HL-60/S4 treated with phorbol 12-myristate 13-acetate at 8.2 ng/mL for 4 days and 3 days (cell line): ENCODE data around the gene MEF2D.

Source experiments
- in situ Hi-C: fragments of 300-500 bp; cut with MboI; formaldehyde crosslinking; loops from 2 replicates; pipeline ENCODE4 v1.15.0; 2022; ENCODE audit warnings: low sequenced_read_pairs

MEF2D gene

DNA sequence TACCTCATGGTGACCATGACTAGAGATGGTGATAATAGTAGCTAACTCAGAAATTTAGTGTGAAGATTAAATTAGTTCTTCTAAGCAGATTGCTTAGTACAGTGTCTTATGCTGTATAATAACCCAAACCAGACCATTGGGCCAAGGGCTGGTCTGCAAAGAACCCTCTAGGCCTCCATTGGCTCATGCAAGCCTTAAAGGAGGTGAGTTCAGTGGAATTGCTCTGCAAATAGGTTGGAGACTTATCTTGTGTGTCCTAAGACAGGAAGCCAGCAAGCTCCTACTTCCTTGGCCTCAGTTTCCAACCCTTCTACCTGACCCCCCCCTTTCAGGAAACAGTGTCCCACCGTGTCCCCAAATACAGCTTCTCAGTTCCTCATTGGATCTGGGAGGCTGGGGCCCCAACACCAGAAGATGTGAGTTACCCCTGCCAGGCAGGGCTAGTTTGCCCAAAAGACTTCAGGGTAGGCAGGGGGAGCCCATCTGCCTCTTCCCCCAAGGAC is 1.9 kb upstream of the MEF2D start:
- in situ Hi-C loops = no loop called here

DNA sequence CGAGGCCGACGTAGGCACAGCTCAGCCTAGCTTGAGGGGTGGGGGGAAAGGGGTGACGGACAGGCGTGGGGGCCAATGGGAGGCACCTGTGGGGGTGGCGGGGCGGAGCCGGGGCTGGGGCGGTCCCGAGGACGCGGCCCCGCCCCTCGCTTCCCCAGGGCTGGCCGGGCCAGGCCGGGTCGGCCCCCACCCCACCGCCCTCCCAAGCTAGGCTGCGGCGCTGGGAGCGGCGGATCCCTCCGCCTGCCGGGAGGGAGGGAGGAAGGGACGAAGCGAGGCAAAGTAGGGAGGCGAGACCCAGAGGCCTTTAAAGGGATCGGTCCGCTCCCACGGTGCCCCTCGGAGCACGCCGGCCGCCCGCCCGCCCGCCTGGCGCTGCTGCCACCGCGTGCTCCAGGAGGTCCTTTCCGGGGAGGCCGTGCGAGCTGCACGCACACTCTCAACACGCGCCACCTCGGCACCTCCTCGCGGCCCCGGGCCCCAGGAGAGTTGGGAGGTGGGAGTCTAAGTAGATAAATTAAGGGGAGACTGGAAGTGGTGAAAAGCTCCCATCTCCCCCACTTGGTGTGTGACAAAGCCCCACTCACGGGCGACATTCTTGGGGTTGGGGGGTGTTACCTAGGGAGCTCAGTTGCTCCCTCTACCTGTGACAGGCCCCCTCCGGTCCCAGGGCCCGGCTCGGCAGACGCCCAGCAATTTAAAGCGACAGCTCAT is 375 bp upstream of the MEF2D start:
- in situ Hi-C loops = no loop called here

DNA sequence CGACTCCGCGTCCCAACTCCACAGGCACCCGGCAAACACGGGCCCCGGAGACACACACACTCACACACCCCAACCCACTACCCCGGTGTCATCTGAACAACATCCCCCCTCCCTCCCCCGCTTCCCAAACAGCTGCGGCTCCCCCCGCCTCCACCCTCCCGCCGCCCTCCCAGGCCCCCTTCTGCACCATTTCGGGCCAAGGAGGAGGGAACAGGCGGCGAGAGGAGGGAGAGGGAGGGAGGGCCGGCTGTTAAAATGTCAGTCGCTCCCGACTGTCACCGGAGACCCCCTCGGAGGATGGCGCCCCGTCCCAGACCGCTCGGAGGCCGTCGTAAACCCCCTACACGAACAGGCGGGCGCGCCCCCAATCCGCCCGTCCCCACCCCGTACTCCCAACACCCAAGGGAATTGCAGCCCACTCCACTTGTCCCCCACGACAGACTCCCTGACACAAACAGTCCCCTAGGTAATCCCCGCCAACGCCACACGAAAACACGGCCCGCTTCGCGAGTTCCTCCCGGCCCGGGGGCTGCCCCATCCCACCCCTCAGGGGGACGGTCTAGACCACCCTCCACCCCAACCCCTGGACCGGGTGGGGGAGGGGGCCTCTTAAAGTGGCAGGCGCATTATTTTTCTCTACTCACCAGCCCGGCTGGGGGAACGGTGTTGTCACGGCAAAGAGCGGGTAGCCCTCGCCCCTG is 583 bp downstream of the MEF2D start:
- in situ Hi-C loops = no loop called here

DNA sequence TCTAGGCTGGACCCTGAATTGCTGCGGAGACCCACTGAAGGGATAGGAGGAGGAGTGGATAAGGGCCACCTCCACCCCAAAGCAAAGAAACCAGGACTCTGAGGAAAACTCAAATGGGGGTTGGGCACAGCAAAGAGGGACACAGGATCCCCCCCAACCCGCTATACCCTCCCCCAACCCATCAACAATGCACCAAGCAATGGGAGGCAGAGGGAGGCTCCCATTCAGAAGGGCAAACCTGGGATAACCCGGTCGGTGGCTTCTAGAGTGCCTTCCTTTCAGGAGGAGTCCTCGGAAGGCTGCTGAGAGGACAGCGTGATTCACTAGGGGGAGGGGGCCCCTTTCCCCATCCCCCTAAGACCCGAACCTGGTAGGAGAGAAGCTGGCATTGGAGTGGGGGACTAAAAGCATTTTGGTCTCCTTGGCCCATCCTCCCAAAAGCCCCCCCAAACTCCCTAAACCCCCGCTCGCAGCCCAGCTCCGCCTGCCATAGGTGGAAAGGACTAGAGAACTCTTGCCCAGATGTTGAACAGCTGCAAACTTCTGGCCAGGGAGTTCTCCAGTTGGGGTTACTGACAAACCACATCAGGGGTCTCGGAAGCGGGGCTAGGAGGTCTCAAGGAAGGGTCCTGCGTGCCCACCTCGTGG is 1.3 kb downstream of the MEF2D start:
- in situ Hi-C loops = no loop called here

DNA sequence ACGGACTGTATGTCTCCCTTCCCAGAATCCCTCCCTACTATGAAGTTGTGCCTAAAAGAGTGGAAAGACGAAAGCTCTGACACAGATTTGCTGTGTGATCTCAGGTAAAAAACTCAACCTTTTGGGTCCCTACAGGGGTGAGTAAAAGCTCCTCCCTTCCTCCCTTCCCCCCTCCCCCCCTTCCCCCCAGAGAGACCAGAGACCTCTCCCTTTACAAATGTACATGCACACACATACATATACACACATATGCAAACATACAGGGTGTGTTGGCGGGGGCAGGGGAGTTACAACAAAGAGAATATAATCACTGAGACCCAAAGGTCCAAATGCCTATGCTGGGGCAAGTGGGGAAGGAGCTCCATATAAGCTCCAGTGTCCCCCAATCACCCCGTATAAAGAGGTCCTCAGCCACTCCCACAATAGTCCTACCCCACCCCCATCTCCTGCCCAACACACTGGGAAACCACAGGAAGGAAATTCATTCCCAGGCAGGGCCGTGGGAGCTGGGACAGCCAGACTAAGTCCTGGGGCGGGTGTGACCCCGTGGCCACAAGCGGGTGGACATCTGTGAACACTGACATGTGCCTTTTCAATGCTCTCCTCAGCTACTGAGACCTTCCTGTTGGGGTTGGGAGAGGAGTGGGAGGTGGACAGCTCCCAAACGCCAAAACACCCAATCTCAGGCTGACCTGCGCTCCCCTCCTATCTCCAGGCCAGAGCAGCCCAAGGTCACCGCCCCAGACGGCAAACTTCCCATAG is 2.0 kb downstream of the MEF2D start:
- in situ Hi-C loops = no loop called here

DNA sequence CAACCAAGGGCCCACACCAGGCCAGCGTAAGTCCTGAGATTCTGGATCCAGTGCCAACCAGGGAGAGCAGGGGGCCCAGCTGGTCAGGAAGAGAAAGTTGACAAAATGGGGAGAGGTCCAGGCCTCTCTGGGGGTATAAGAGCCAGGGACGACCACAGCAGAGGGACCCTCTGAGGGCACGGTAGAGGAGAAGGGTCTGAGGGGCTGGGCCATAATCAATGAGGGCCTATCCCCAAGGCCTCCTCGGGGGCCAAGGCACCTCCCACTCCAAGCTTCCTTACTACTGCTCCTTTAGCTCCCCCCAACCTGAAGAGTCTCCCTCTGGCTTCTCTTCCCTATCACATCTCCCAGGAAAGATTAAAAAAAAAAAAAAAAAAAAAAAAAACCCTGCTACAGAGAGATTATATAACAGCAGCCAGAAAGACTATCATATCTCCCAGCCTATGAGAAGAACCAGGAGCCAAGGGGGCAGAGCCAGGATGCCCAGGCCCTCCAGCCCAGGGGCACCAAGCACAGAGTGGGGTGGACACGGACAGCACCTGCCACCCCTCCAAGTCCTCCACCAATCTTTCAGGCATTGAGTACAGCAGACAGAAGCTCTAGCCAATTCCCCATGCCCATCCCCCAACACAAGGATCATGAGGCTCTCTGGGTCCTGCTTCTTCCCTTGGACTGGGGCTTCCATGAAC is 2.7 kb downstream of the MEF2D start:
- in situ Hi-C loops = no loop called here

DNA sequence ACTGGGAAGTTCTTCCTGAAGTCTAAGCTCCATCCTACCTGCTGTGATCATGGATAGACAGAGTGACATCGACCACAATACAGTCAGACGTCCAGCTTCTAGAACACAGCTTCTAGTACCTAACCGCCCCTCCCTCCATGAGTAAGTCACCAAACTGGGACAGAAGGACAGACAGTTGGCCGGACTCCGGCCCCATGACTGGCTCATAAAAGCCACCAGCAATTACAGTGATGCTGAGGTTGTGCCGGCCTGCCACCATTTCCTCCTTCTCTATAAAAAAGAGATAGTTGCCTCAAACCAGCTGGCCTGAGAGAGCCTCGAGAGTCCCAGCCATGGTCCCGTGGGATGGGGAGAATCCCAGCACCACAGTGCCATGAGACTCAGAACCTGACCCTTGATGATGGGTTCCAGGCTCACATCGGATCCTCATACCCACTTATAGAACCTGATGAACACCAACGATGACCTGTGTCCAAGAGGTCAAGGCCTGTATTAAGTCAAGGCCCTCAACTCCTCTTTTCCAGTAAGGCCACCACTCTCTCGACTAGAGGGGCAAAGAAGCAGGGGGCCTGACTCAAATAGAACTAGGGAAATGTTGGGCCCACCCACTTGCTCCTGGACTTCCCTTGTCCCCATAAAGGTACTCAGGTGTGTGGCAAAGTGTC is 3.4 kb downstream of the MEF2D start:
- in situ Hi-C loops = no loop called here

DNA sequence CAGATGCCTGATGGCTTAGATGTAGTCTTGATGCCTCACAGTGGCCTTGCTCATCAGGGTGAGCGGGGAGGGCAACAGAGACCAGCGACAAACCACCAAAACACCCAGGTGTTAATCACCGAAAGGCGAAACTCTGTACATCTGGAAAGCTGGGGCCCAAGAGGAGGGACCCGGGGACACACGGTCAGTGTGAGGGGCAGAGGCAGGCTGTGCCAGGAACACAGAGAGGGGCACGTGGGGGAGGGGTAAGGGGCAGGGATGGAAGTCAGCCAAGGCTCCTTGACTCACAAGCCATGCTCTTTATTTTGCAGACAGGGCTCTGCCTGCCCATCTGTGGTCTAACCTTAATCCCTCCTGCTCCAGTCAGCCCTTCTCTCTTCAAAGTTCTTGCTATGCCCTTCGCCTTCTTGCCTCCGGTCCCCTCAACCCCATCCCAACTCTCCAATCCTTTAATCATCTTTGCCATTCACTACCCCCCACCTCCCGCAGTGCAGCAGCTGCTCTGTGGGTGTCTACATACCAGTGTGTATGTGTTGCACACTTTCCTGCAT is 4.3 kb downstream of the MEF2D start:
- in situ Hi-C loops = no loop called here

DNA sequence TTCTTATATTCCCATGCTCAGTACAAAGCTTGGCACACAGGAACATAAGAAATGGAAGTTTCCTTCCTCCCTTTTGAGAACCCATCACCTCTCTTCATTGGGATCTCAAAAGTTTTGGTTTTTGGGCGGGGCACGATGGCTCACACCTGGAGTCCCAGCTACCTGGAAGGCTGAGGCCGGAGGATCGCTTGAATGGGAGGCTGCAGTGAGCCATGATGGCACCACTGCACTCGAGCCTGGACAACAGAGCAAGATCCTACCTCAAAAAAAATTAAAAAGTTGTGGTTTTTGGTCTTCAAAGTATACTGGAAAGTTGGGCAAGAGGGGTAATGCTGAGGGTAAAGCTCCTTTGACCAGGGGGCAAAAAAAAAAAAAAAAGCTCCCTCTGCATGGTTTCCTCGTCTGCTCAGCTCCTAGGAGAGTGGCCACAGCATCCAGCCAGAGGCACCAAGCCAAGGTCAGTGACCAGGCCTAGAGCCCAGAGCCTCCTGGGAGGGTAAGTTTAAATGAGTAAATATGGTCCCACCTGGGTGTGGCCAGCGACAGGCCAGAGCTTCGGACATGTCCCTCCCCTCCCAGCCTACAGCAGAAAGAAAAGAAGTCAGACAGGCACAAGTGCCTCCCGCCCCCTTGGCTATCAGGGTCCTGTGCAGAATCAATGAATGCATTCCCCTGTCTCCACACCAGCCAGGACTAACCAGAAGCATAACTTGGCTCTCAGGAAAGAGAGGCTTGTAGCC is 5.0 kb downstream of the MEF2D start:
- in situ Hi-C loops = no loop called here

DNA sequence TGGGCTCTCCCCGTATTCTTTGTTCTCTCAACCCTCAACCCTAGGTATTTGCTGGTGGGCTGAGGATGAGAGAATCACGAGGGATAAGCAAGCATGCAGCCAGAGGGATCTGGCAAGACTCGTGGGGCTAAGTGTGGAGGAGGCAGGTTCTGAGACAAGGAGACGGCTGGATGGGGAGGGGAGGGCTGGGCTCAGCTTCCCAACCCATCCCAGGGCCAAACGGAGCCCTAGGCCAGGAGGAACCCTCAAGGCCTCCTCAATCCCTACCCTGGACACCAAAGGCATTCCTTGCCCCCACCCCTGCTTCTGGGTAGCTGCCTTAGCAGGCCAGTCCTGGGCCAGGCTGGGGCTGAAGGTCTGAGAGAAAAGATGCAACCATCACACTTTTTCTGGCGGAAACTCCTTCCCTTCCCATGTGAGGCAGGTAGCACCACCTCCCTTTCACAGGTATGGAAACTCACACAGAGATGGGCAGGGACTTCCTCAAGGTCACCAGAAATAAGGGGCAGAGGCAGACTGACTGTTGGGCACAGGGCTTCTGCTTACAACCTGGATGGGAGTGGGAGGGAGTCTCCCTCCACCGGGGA is 6.2 kb downstream of the MEF2D start:
- in situ Hi-C loops = no loop called here

DNA sequence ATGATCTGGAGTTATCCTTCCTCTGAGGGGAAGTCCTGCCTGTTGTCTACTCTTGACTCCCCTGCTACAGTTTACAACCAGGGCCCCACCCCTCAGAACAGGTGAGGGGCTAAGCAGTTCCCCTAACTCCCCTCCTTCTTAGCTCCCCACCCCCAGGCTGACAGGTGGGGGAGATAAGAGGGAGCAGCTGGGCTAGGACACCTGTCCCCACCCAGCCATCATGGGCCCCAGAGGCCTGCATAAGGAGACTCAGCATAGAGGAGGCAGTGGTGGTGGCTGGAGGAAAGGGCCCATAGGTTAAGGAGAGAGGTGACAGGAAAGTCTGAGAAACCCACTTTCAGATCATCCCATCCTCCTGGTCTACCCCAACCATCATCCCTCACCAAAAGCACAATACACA is 6.8 kb downstream of the MEF2D start:
- in situ Hi-C loops = no loop called here

DNA sequence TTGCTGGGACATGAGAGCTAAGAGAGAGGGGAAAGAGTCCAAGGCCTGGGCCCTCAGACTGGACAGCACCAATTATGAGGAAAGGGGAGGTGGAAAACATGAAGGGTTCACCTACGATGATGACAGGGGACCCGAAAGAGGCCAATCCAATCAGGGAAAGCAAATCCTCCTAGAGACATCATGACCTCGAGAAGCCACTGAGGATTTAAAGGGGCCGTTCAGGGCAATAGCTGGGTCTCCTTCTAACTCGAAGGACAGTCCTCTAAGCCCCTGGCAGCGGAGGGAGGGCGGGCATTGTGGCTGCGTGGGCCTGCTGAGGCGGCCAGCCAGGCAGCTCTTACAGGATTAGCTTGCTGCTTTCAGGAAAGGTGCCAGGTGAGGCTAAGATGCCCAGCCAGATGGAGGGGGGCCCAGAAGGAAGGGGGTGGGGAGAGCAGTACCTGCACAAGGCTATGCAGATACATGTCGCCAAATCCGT is 7.4 kb downstream of the MEF2D start:
- in situ Hi-C loops = no loop called here

DNA sequence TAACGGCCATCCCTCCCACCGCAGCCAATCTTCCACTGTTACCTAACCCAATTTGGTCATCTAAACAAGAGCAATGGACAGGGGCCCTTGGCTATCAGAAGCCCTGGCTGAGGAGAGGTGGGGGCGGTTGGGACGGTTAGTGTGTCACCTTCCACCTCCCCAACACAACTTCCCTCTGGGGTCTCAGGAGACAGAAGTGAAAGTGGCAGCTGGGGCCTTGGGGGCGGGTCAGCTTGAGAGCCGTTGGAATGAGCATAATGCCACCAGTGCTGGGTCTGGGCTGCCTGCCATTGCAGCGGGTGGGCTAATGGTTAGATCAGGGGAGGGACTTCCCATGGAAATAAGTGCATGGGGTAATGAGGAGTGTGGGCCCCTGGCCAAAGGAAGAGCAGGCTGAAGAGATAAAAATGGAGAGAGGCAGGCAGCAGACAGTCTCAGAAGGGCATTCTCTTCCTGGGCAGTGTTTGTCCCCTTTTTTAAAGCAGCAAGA is 7.9 kb downstream of the MEF2D start:
- in situ Hi-C loops = no loop called here

DNA sequence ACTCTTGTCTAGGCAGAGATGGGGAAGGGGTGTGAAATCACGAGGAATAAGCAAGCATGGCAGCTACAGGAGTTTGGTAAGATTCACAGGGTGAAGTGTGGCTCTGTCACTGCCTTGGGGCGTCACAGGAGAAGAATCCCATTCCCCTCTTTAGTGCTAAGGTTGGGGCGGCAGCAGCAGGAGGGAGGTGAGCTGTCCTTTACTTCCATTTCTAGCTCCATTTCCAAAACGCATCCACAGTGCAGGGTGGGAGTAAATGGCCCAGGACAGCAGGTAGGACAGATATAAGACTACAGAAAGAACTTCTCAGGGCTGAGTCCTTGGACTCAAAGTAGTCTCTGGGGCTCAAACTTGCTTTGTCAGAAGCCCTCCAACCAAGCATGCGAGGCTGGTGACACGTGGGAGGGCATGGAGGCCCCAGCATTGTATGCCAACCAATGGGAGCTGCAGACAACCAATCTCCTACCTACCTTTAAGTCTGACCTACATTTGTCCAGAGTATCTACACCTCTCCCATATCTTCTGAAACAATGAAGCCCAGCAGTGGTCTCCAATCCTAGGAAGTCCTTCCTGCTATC is 8.5 kb downstream of the MEF2D start:
- in situ Hi-C loops = no loop called here

DNA sequence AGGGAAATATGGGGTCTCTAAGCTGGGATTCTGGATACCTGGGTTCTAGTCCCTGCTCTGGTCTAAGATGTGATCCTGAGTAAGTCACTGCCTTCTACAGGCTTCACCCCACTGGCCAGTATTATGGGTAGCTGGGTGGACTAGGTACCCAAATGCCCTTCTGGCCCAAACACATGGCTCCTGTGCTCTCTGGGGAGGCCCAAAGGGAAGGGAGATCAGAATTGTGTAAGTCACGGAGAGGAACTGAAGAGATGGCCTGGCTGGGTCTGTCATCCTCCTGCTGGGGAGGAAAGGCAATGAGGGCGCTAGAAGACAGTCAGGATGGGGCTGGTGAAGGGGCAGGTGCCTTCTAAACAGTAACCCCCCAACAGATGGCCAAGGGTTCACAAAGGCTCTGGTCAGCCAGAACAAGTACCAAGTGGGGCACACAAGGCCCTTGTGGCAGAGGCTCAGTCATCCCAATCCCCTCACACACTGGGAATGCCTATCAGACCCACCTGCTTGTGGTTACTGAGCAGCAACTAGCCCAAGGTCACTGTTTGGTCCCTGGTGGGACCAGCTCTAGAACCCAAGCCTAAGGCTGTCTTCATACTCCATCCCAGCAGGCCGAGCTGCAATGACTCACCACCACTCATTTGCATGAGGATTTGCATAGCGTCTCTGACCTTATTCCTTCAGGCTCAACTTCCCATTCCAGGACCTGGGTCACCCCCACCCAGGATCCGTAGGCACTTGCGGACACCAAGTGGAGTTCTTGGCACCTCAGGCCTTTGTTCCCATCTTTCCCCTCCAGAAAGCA is 9.2 kb downstream of the MEF2D start:
- in situ Hi-C loops = no loop called here

DNA sequence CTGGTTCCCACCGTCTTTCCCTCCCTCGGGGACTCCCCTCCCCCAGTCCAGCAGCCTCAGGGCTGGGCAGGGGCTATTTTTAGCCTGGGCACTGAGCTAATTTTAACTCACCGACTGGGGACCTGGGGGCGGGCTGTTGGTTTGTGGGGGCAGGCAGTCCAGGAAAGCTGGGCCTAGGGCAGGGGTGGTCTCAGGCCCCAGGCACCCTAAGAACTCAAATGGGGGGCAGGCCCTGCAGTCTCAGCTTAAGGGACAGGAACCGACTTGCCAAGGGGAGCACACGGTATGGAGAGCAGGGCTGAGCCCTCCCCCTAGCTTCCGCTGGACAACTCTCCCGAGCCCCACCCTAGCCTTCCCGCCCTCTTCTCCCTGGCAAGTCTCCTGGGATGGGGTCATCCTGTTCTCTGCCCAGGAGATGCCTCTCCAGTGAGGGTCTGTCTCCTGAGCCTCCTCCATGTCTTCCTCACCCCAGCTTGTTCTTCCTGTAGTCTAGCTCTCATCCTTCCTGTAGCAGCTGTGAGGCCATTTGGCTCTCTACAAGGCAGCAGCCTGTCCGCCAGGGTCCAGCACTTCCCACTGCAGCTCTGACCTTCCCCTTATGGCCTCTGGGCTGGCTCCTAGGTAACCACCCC is 10.1 kb downstream of the MEF2D start:
- in situ Hi-C loops = no loop called here

DNA sequence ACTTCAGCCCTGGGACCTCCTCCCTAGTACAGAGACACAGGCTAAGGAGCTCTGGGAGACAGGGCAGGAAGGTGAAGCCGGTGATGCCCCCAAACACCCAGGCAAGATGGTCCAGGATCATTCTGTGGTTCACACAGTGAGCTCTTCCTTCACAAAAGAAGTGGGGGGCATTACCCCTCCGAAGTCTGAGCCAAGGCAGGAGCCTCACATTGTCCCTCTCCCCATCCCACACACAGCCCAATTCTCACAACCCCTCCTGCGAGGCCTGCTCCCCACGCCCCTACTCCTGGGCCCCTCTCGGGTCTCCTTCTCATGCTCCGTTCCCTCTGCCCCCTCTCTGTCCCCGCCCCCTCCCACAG is 10.7 kb downstream of the MEF2D start:
- in situ Hi-C loops = no loop called here
